ENCODE data around the gene FBXL17. TPM values are rescaled to one million over a fixed set of nuclear protein-coding genes. Genes with fewer than 3 reads are reported as not detected.

The FBXL17 gene
- total RNA-seq, 1 experiment from 2014 or later: 5.3 TPM

DNA sequence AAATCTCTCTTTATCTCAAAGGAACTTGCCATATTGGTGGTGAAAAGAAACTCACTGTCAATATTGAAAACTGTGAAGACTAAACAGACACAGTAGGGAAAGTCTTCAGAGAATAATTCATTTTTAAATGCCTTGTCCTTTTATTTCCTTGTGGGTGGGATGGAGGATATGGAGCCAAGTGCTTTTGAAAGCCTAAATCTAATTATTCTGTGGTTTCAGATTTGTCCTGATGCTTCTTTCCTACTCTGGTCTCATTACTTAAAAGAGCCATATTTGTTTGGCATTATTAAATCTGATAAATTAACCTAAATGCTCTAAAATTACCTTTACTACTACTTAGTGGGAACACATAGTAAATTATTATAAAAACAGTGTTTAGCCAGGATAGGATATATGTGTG, 452.8 kb downstream of the FBXL17 start:
- Mint-ChIP-seq H3K36me3 (ENCODE audit: insufficient read depth in 1 of 3, low read depth in 3 of 3) (no peaks in the 10 kb centered on the region; a peak in 1 of 7 replicates), H3K27me3 (ENCODE audit: low read depth) (no peaks in the 10 kb centered on the region), H3K9me3 (no peaks in the 10 kb centered on the region), H3K4me3 (no peak overlapping the region), H3K4me1 (peaks cover 22 to 23% of the 10 kb centered on the region in 2 experiments), H3K27ac (no peak overlapping the region)
- Histone ChIP-seq H4K20me1 (ENCODE audit: control insufficient read depth, insufficient read depth, insufficient read length) (no peaks in the 10 kb centered on the region), H2BK12ac (ENCODE audit: insufficient read length, low read depth, low read length) (no peak overlapping the region), H3K79me2 (ENCODE audit: insufficient read depth, low read length) (no peaks in the 10 kb centered on the region), H3T11ph (ENCODE audit: low read length) (no peak overlapping the region), H4K91ac (ENCODE audit: insufficient read length, low read depth, low read length) (no peak overlapping the region), H2AK5ac (ENCODE audit: insufficient read length, low read length) (no peak overlapping the region), H3K27ac (ENCODE audit: insufficient read length, low read depth, low read length) (no peak overlapping the region), H3K27me3 (ENCODE audit: insufficient read depth, low read length) (no peaks in the 10 kb centered on the region), H3K23ac (ENCODE audit: insufficient read length, low read depth, low read length) (no peak overlapping the region), H4K5ac (ENCODE audit: insufficient read length, low read depth, low read length) (no peak overlapping the region), H2BK5ac (ENCODE audit: insufficient read length, low read length) (no peak overlapping the region), H2BK20ac (ENCODE audit: low read depth, low read length, poor library complexity, severe bottlenecking) (no peak overlapping the region), H2BK120ac (ENCODE audit: low read depth, low read length, poor library complexity, severe bottlenecking) (no peak overlapping the region), H3K9ac (ENCODE audit: extremely low read depth, insufficient read length, low read length) (no peak overlapping the region), H3K9me3 (ENCODE audit: control insufficient read depth, low read depth, low read length) (no peaks in the 10 kb centered on the region), H3K23me2 (ENCODE audit: insufficient read length, low read depth, low read length, poor library complexity, severe bottlenecking) (no peaks in the 10 kb centered on the region), H2BK15ac (ENCODE audit: low read depth, low read length) (no peak overlapping the region), H3K18ac (ENCODE audit: insufficient read length, low read depth, low read length) (no peak overlapping the region), H3K79me1 (ENCODE audit: insufficient read depth, low read depth, low read length, poor library complexity, severe bottlenecking) (no peaks in the 10 kb centered on the region), H3K4me2 (ENCODE audit: insufficient read depth, insufficient read length, low read length) (no peak overlapping the region), H3K14ac (ENCODE audit: insufficient read depth, low read length) (no peak overlapping the region), H3K4me1 (ENCODE audit: insufficient read depth, low read length) (no peaks in the 10 kb centered on the region), H2AFZ (ENCODE audit: low read length) (no peak overlapping the region), H4K8ac (replicated peaks; ENCODE audit: insufficient read length, low read depth, low read length) (no peak overlapping the region), H3K4ac (ENCODE audit: low read depth, low read length) (no peak overlapping the region), H3K56ac (ENCODE audit: insufficient read length, low read depth, low read length) (no peak overlapping the region)
- DNase-seq: no peak
- TF ChIP-seq CTCF (conservative IDR thresholded peaks at IDR 0.05): no peak
